Hematopoietic multipotent progenitor cell (in vitro differentiated cells): ENCODE measurements around the gene GPC6. TPM values are rescaled to one million over a fixed set of nuclear protein-coding genes. Genes with fewer than 3 reads are reported as not detected.

ENCODE experiments used
- DNase-seq, 3 donors: peaks; one replicate each; pipeline ENCODE4 v3.0.0-alpha.2; 2011 to 2015; ENCODE audit warnings: low read depth in 2 of 3, low spot score in 2 of 3
- total RNA-seq: library from RNA; depleted of rRNA; stranded (reverse); fragments of >200 nt; gene quantifications from one replicate; pipeline ENCODE4 v1.2.3, GENCODE V29; 2012

The GPC6 gene
- total RNA-seq, 1 donor = 0.54 TPM

GRCh38 chr13:93266681-93267080 lies 40.1 kb downstream of the GPC6 start:
- no peak for DNase-seq

- no peak for DNase-seq
Measured at GRCh38 chr13:93268327-93269028, 41.9 kb downstream of the GPC6 start.

GRCh38 chr13:93270769-93271742 lies 44.4 kb downstream of the GPC6 start:
- no peak for DNase-seq

- no peak for DNase-seq
Measured at GRCh38 chr13:93279982-93280381, 53.4 kb downstream of the GPC6 start.

- DNase-seq = no peak
Measured at GRCh38 chr13:93280688-93281087, 54.1 kb downstream of the GPC6 start.

GRCh38 chr13:93283255-93283654 lies 56.6 kb downstream of the GPC6 start:
- no peak for DNase-seq

- DNase-seq = no peak
Measured at GRCh38 chr13:93284064-93284463, 57.5 kb downstream of the GPC6 start.

GRCh38 chr13:93286047-93286446 lies 59.4 kb downstream of the GPC6 start:
- no peak for DNase-seq

GRCh38 chr13:93289053-93289452 lies 62.4 kb downstream of the GPC6 start:
- no peak for DNase-seq

GRCh38 chr13:93289842-93290241 lies 63.2 kb downstream of the GPC6 start:
- DNase-seq = no peak

- no peak for DNase-seq
Measured at GRCh38 chr13:93290503-93290902, 63.9 kb downstream of the GPC6 start.

- no peak for DNase-seq
Measured at GRCh38 chr13:93292366-93292765, 65.8 kb downstream of the GPC6 start.

GRCh38 chr13:93293710-93294109 lies 67.1 kb downstream of the GPC6 start:
- DNase-seq = no peak

- no peak for DNase-seq
Measured at GRCh38 chr13:93296584-93296983, 70.0 kb downstream of the GPC6 start.

- DNase-seq = no peak
Measured at GRCh38 chr13:93298713-93299112, 72.1 kb downstream of the GPC6 start.

- no peak for DNase-seq
Measured at GRCh38 chr13:93304134-93304533, 77.5 kb downstream of the GPC6 start.

- no peak for DNase-seq
Measured at GRCh38 chr13:93304868-93305613, 78.4 kb downstream of the GPC6 start.

- DNase-seq = no peak
Measured at GRCh38 chr13:93305886-93306285, 79.3 kb downstream of the GPC6 start.

- no peak for DNase-seq
Measured at GRCh38 chr13:93307136-93307535, 80.5 kb downstream of the GPC6 start.

- DNase-seq = no peak
Measured at GRCh38 chr13:93307651-93308050, 81.0 kb downstream of the GPC6 start.

GRCh38 chr13:93309886-93310523 lies 83.4 kb downstream of the GPC6 start:
- no peak for DNase-seq
